Heart left ventricle (tissue), 16 donors: Measurements from ENCODE around the gene NTRK1. TPM values are rescaled to one million over a fixed set of nuclear protein-coding genes. Genes with fewer than 3 reads are reported as not detected.

Experiments
- ATAC-seq, 4 donors: fragments of 200-7000 bp; cut with Tn5 transposase; one replicate each; pipeline ENCODE4 v1.9.1; 2020 to 2022; ENCODE audit warnings: moderate library complexity in 4 of 4, mild to moderate bottlenecking in 3 of 4, moderate number of reproducible peaks in 1 of 4
- DNase-seq, 5 donors: peaks; one replicate each; pipeline ENCODE4 v3.0.0-alpha.2; 2020
- H3K27ac ChIP-seq, 12 donors: fragments of 200-600 bp; sonication (generic) in 4 of 12; one replicate each; pipeline versions ENCODE4 v1.5.0 to v1.8.0; 2016 to 2022; ENCODE audit warnings: mild to moderate bottlenecking in 2 of 12
- H3K27me3 ChIP-seq, 9 donors: fragments of 200-600 bp; sonication (generic) in 2 of 9; one replicate each; pipeline versions ENCODE4 v1.5.1 to v1.8.0; 2016 to 2022; ENCODE audit warnings: mild to moderate bottlenecking in 3 of 9
- H3K36me3 ChIP-seq, 9 donors: fragments of 200-600 bp; sonication (generic) in 2 of 9; one replicate each; pipeline versions ENCODE4 v1.5.0 to v1.8.0; 2018 to 2022; ENCODE audit warnings: mild to moderate bottlenecking in 2 of 9
- H3K4me1 ChIP-seq, 12 donors: fragments of 200-600 bp; sonication (generic) in 4 of 12; one replicate each; pipeline versions ENCODE4 v1.5.0 to v1.8.0; 2016 to 2022; ENCODE audit warnings: mild to moderate bottlenecking in 3 of 12
- H3K4me3 ChIP-seq, 12 donors: fragments of 200-600 bp; sonication (generic) in 4 of 12; one replicate each; pipeline versions ENCODE4 v1.5.0 to v1.8.0; 2017 to 2022; ENCODE audit warnings: mild to moderate bottlenecking in 9 of 12, moderate library complexity in 4 of 12
- H3K9me3 ChIP-seq, 12 donors: fragments of 200-600 bp; sonication (generic) in 4 of 12; one replicate each; pipeline versions ENCODE4 v1.5.0 to v1.8.0; 2016 to 2022; ENCODE audit warnings: mild to moderate bottlenecking in 1 of 12
- POLR2A ChIP-seq, 2 donors: fragments of 450-650 bp; IDR thresholded peaks; one replicate each; pipeline ENCODE4 v1.6.1; 2017; ENCODE audit warnings: antibody characterized with exemption in 2 of 2, mild to moderate bottlenecking in 2 of 2, moderate library complexity in 2 of 2
- WGBS, 4 donors: extraction: QIAGEN DNeasy Blood & Tissue Kit in 2 of 4; methylation state at CpG; one replicate each; pipeline versions ENCODE4 v1.1.5 to v1.1.7; 2013 to 2018; 5-methylcytosine and 5-hydroxymethylcytosine counted together
- intact Hi-C, 10 donors: fragments of 100-400 bp; cut with DNase I; formaldehyde crosslinking; loops; one replicate each; pipeline versions ENCODE4 v1.11.1 to v1.14.2; 2022
- polyA plus RNA-seq, 2 donors: library from polyadenylated mRNA; stranded (reverse); fragments of 200-250 nt; gene quantifications; one replicate each; pipeline ENCODE4 v1.2.3, GENCODE V29; 2013
- total RNA-seq, 9 donors: library from RNA; depleted of rRNA in 2 of 9; stranded (reverse); fragments of >200 nt in 2 of 9; fragmentation: NEBNext Ultra II Directional in 3 of 9; extraction: Animal tissue kit (Norgen Biotek cat#: 25700) in 3 of 9; gene quantifications; one replicate each; pipeline versions ENCODE4 v1.1.0 to v1.2.4, GENCODE V29; 2016 to 2023
- TF ChIP-seq, protein P1 (sequence below), 12 donors: fragments of 200-600 bp; sonication (generic) in 4 of 12; IDR thresholded peaks; one replicate each; pipeline versions ENCODE4 v1.5.0 to v1.8.0; 2018 to 2022; ENCODE audit warnings: antibody characterized with exemption in 12 of 12, mild to moderate bottlenecking in 5 of 12
- donor health status: ischemic (EF 13 %, LVEDD 7.1; RV severe dilation, severe dysfunction).
- donor health status: healthy with polysubstance abuse.
- donor health status: DM: no; HTN: yes; CAD: no.
- donor health status: DM: no; HTN: no; CAD: no.
- donor health status: ischemic (EF 25% LVEDD 6.9; RV normal size, moderate dysfunction).
- donor health status: ischemic (EF 25% LVEDD 5.7; RV mildly dilated, moderate dysfunction).
- donor health status: healthy.
- donor health status: DM: yes; HTN: yes; CAD: no.
- donor health status: ischemic (EF 35%, LVEDD 5.7; RV mildly dilated, moderate dysfunction).
- donor health status: nonischemic (EF 11% LVEDD 7.7; RV severe dilation, severe dysfunction).
- donor health status: DM: yes; HTN: yes; CAD: no.
- donor health status: PGD.
- donor health status: ischemic (EF 29% LVEDD 5.4; RV normal size, mild dysfunction).
- donor health status: nonischemic (EF 23%, LVEDD 6.1; RV moderate dilation, normal function).

Gene NTRK1
- total and polyA plus RNA-seq, 11 donors: 0.22 to 1.6 (median 1.1) TPM

DNA sequence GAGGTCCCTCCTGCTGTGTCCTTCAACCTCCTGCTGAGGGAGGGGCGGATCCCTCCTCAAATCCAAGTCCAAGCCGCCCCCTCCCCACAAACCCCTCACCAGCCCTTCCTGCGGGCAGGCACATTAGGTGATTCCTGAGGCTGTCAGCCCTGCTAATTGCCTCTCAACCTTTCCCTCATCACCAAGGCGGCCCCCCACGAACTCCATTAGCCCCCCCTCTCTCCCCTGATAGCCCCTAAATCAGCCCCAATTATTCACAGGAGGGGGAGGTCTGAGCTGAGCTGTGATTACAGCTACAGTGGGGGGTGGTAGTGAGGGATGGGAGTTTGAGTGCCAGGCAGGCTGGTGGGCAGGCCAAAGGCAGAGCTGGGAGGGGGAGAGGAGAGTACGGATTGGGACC is 27.1 kb downstream of the NTRK1 start:
- no peak for TF ChIP-seq POLR2A (IDR thresholded peaks at IDR 0.05)
- TF ChIP-seq, protein P1, sequence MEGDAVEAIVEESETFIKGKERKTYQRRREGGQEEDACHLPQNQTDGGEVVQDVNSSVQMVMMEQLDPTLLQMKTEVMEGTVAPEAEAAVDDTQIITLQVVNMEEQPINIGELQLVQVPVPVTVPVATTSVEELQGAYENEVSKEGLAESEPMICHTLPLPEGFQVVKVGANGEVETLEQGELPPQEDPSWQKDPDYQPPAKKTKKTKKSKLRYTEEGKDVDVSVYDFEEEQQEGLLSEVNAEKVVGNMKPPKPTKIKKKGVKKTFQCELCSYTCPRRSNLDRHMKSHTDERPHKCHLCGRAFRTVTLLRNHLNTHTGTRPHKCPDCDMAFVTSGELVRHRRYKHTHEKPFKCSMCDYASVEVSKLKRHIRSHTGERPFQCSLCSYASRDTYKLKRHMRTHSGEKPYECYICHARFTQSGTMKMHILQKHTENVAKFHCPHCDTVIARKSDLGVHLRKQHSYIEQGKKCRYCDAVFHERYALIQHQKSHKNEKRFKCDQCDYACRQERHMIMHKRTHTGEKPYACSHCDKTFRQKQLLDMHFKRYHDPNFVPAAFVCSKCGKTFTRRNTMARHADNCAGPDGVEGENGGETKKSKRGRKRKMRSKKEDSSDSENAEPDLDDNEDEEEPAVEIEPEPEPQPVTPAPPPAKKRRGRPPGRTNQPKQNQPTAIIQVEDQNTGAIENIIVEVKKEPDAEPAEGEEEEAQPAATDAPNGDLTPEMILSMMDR (IDR thresholded peaks at IDR 0.05): no peak
- Histone ChIP-seq H3K4me3 (no peak overlapping the region), H3K27me3 (peaks cover 0 to 6% (median 0%) of the 10 kb centered on the region in 9 donors), H3K9me3 (no peaks in the 10 kb centered on the region), H3K4me1 (peaks cover 0 to 30% (median 9%) of the 10 kb centered on the region in 12 donors), H3K27ac (no peak overlapping the region), H3K36me3 (no peaks in the 10 kb centered on the region)
- peak in 1 of 5 donors; percentile 37 for DNase-seq
- intact Hi-C loops: loop anchor here in 4 of 10 donors (5.0 to 10.0 kb wide), 7 partner anchors 35 to 203 kb away; partner anchors contain the start of genes ISG20L2 (in 1 of the 4), LRRC71 (in 1 of the 4) and METTL25B (in 1 of the 4)
- 50 to 63% (median 59%) methylated on average over 6 of the region's 6 CpGs for WGBS, 4 donors
- ATAC-seq: no peak

DNA sequence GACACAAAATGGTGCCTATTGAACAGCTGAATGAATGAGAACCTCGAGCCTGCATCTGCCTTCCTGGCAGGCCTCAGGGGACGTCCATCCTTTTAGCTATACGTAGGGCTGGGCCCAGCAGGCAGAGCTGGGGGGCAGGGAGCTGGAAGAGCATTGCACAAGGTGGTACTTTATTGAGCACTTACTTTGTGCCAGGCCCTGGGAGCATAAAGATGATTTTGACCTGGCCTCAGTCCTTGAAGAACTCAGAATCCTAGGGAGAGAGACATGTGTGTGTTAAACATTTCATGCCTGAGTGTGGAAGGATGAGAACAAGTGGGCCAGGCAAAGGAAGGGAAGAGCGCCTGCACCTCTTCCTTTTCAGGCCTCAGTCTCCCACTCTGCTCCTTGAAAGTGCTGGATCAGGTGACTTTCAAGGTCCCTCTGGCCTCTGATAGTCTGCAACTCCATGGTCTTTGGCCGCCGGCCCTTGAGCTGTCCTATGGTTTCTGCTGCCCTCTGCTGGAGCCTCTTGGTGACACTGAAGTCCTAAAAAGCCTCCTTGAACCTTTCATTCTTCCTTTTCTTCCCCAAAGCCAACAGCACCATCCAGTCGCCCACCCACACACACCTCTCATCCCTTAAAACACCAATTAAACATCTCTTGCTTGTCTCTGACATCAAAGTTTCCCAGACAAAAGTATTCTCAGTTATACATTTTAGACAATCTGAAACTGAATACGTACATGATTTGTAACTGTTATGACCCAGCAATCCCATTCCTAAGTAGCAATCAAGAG is 29.3 kb downstream of the NTRK1 start:
- peaks cover 0 to 24% (median 4%) of the 10 kb centered on the region in 9 donors for H3K27me3 ChIP-seq
- H3K36me3 ChIP-seq: no peaks in the 10 kb centered on the region
- TF ChIP-seq, protein P1 (IDR thresholded peaks at IDR 0.05): peak; percentile 72 to 91 (median 83)
- no peak for TF ChIP-seq POLR2A (IDR thresholded peaks at IDR 0.05)
- H3K4me3 ChIP-seq: no peak overlapping the region
- peaks cover 0 to 44% (median 18%) of the 10 kb centered on the region in 12 donors for H3K4me1 ChIP-seq
- ATAC-seq (peak in 3 of 4 donors; percentile 21 to 44 (median 28)), DNase-seq (peak; percentile 74 to 89 (median 81))
- 38 to 43% (median 41%) methylated on average over 7 to 8 of the region's 8 CpGs for WGBS, 4 donors
- intact Hi-C loops: loop anchor here (1.0 to 10.0 kb wide), 14 partner anchors 31 to 205 kb away; partner anchors contain the start of genes LRRC71 (in 4 of the 10), ISG20L2 (in 2 of the 10) and METTL25B (in 2 of the 10)
- H3K9me3 ChIP-seq: no peaks in the 10 kb centered on the region
- no peak overlapping the region for H3K27ac ChIP-seq

DNA sequence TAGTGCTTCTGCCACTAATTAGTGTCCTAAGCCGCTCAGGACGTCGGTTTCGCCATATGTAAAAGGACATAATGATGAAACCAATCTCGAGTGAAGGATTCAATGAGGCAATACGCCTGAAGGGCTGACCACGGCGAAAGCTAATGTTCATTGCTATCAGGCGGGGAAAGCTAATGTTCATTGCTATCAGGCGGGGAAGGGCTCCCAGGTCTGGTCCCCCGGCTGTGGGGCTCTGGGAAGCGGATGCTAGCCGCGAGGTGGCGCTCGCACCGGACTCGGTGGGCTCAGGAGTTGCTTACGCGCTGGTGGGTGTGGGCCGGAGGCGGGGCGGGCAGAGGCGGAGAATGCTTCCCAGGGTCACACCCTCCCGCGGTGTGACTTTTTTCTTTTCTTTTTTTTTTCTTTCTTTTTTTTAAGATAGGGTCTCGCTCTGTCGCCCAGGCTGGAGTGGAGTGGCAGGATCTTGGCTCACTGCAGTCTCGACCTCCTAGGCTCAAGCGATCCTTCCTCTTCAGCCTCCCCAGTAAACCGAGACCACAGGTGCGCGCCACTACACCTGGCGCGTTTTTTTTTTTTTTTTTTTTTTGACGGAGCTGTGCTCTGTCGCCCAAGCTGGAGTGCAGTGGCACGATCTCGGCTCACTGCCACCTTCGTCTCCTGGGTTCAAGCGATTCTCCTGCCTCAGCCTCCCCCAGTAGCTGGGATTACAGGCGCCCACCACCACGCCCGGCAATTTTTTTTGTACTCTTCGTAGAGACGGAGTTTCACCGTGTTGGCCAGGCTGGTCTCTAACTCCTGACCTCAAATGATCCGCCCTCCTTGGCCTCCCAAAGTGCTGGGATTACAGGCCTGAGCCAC is 31.8 kb downstream of the NTRK1 start:
- Histone ChIP-seq H3K36me3 (no peaks in the 10 kb centered on the region), H3K4me3 (peak overlapping the region in 10 of 12 donors; percentile 18 to 91 (median 72)), H3K27ac (peak overlapping the region; percentile 80 to 99 (median 93)), H3K4me1 (peaks cover 0 to 55% (median 38%) of the 10 kb centered on the region in 12 donors), H3K27me3 (peaks cover 0 to 28% (median 4%) of the 10 kb centered on the region in 9 donors), H3K9me3 (no peaks in the 10 kb centered on the region)
- intact Hi-C loops: loop anchor here in 5 of 10 donors (1.0 to 10.0 kb wide), 5 partner anchors 28 to 208 kb away; partner anchors contain the start of genes LRRC71 (in 3 of the 5), ISG20L2 (in 1 of the 5) and METTL25B (in 1 of the 5)
- ATAC-seq: peak; percentile 80 to 90 (median 86)
- DNase-seq: peak; percentile 94 to 96 (median 94)
- TF ChIP-seq, protein P1 (IDR thresholded peaks at IDR 0.05): peak; percentile 81 to 97 (median 88)
- TF ChIP-seq POLR2A (IDR thresholded peaks at IDR 0.05): no peak
- WGBS, 4 donors: 5 to 8% (median 6%) methylated on average over 41 to 48 of the region's 48 CpGs
